Heart right ventricle (tissue), 16 donors: Measurements from ENCODE around the gene DPF3. TPM values are rescaled to one million over a fixed set of nuclear protein-coding genes. Genes with fewer than 3 reads are reported as not detected.

ENCODE experiments used
- ATAC-seq, 8 donors: fragments of 200-7000 bp; cut with Tn5 transposase; one replicate each; pipeline ENCODE4 v1.9.1; 2020; ENCODE audit warnings: mild to moderate bottlenecking in 8 of 8, moderate library complexity in 8 of 8, moderate number of reproducible peaks in 1 of 8
- DNase-seq, 2 donors: peaks; one replicate each; pipeline ENCODE4 v3.0.0-alpha.2; 2020
- H3K27ac ChIP-seq, 10 donors: fragments of 200-600 bp; sonication (generic) in 2 of 10; one replicate each; pipeline versions ENCODE4 v1.5.0 to v1.8.0; 2020 to 2022; ENCODE audit warnings: mild to moderate bottlenecking in 3 of 10
- H3K27me3 ChIP-seq, 7 donors: fragments of 200-600 bp; one replicate each; pipeline ENCODE4 v1.8.0; 2021 to 2022; ENCODE audit warnings: mild to moderate bottlenecking in 2 of 7
- H3K36me3 ChIP-seq, 9 donors: fragments of 200-600 bp; sonication (generic) in 1 of 9; one replicate each; pipeline versions ENCODE4 v1.5.0 to v1.8.0; 2020 to 2022; ENCODE audit warnings: mild to moderate bottlenecking in 2 of 9
- H3K4me1 ChIP-seq, 9 donors: fragments of 200-600 bp; sonication (generic) in 1 of 9; one replicate each; pipeline versions ENCODE4 v1.5.0 to v1.8.0; 2020 to 2022; ENCODE audit warnings: mild to moderate bottlenecking in 4 of 9
- H3K4me3 ChIP-seq, 10 donors: fragments of 200-600 bp; sonication (generic) in 2 of 10; one replicate each; pipeline versions ENCODE4 v1.5.0 to v1.8.0; 2020 to 2022; ENCODE audit warnings: mild to moderate bottlenecking in 7 of 10, moderate library complexity in 2 of 10
- H3K9me3 ChIP-seq, 11 donors: fragments of 200-600 bp in 10 of 11; sonication (generic) in 2 of 11; one replicate each; pipeline versions ENCODE4 v1.5.0 to v1.8.0; 2013 to 2022; ENCODE audit warnings: mild to moderate bottlenecking in 2 of 11, control low read depth in 1 of 11, moderate library complexity in 1 of 11
- WGBS, 2 donors: extraction: QIAGEN DNeasy Blood & Tissue Kit; methylation state at CpG; one replicate each; pipeline ENCODE4 v1.1.7; 2013; ENCODE audit warnings: inconsistent platforms in 1 of 2; 5-methylcytosine and 5-hydroxymethylcytosine counted together
- intact Hi-C, 10 donors: fragments of 100-400 bp; cut with DNase I; formaldehyde crosslinking; loops; one replicate each; pipeline versions ENCODE4 v1.11.1 to v1.14.2; 2022
- polyA plus RNA-seq, 2 donors: library from polyadenylated mRNA; stranded (reverse); fragments of 200-250 nt; gene quantifications; one replicate each; pipeline ENCODE4 v1.2.3, GENCODE V29; 2013
- total RNA-seq, 10 donors: library from RNA; stranded (reverse); fragmentation: NEBNext Ultra II Directional in 3 of 10; extraction: Animal tissue kit (Norgen Biotek cat#: 25700) in 3 of 10; gene quantifications; one replicate each; pipeline versions ENCODE4 v1.2.1 to v1.2.4, GENCODE V29; 2021 to 2023
- TF ChIP-seq, protein P1 (sequence below), 9 donors: fragments of 200-600 bp; sonication (generic) in 2 of 9; IDR thresholded peaks; one replicate each; pipeline versions ENCODE4 v1.5.0 to v1.8.0; 2021 to 2022; ENCODE audit warnings: antibody characterized with exemption in 9 of 9, mild to moderate bottlenecking in 5 of 9, moderate library complexity in 1 of 9
- donor health status: Arrhythmogenic right ventricular cardiomyopathy.
- donor health status: ischemic (EF 13 %, LVEDD 7.1; RV severe dilation, severe dysfunction).
- donor health status: healthy with polysubstance abuse.
- donor health status: DM: no; HTN: yes; CAD: no.
- donor health status: DM: no; HTN: no; CAD: no.
- donor health status: ischemic (EF 25% LVEDD 6.9; RV normal size, moderate dysfunction).
- donor health status: ischemic (EF 25% LVEDD 5.7; RV mildly dilated, moderate dysfunction).
- donor health status: healthy.
- donor health status: DM: yes; HTN: yes; CAD: no.
- donor health status: Ischemic cardiomyopathy.
- donor health status: ischemic (EF 35%, LVEDD 5.7; RV mildly dilated, moderate dysfunction).
- donor health status: nonischemic (EF 11% LVEDD 7.7; RV severe dilation, severe dysfunction).
- donor health status: DM: yes; HTN: yes; CAD: no.
- donor health status: PGD.
- donor health status: ischemic (EF 29% LVEDD 5.4; RV normal size, mild dysfunction).
- donor health status: nonischemic (EF 23%, LVEDD 6.1; RV moderate dilation, normal function).

DPF3 gene
- total and polyA plus RNA-seq, 12 donors: 3.8 to 52.3 (median 35.6) TPM

DNA sequence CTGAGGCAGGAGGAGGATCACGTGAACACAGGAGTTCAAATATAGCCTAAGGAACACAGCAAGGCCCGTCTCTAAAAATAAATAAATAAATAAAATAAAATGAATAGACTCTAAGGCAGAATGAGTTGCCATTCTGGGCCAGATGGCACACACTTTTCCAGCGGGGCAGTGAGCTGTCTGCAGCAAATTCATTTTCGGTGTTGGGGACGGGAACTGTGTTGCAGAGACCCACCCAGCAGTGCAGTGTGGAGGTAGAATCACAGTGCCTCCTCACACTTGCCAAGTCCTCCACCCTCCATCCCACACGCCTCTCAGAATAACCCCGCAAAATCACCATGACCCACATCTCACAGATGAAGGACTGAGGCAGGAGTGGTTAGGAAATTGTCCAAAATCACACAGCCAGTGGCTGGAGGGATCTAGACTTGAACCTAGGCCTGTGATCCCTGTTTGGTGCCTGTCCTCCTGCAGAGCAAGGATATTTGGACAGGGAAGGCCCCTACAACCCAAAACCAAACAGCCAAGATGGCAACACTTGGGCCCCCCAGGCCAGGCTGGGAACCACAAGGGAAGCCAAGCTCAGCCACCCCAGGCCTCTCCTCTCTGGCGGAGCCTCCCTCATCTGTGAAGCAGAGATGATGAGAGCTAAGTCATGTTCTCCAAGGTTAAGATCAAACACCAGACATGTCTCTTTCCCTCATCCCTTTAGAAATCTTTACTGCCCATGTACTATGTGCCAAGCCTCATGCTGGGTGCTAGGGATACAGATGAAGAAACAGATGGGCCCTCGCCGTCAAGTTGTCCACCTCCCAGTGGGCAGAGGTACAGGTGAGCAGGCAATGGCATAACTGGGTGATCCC, 152.7 kb downstream of the DPF3 start:
- no peaks in the 10 kb centered on the region for H3K36me3 ChIP-seq
- peaks cover 4 to 69% (median 15%) of the 10 kb centered on the region in 9 donors for H3K4me1 ChIP-seq
- intact Hi-C loops: loop anchor here in 1 of 10 donors (10.0 kb wide), 1 partner anchor 164 kb away; no protein-coding TSS in a partner anchor
- WGBS, 2 donors: 84 to 88% methylated on average over 10 of the region's 10 CpGs
- TF ChIP-seq, protein P1, sequence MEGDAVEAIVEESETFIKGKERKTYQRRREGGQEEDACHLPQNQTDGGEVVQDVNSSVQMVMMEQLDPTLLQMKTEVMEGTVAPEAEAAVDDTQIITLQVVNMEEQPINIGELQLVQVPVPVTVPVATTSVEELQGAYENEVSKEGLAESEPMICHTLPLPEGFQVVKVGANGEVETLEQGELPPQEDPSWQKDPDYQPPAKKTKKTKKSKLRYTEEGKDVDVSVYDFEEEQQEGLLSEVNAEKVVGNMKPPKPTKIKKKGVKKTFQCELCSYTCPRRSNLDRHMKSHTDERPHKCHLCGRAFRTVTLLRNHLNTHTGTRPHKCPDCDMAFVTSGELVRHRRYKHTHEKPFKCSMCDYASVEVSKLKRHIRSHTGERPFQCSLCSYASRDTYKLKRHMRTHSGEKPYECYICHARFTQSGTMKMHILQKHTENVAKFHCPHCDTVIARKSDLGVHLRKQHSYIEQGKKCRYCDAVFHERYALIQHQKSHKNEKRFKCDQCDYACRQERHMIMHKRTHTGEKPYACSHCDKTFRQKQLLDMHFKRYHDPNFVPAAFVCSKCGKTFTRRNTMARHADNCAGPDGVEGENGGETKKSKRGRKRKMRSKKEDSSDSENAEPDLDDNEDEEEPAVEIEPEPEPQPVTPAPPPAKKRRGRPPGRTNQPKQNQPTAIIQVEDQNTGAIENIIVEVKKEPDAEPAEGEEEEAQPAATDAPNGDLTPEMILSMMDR (IDR thresholded peaks at IDR 0.05): no peak
- ATAC-seq (no peak), DNase-seq (no peak)
- no peak overlapping the region for H3K27ac ChIP-seq
- H3K4me3 ChIP-seq: no peak overlapping the region
- no peaks in the 10 kb centered on the region for H3K9me3 ChIP-seq
- H3K27me3 ChIP-seq: no peaks in the 10 kb centered on the region

DNA sequence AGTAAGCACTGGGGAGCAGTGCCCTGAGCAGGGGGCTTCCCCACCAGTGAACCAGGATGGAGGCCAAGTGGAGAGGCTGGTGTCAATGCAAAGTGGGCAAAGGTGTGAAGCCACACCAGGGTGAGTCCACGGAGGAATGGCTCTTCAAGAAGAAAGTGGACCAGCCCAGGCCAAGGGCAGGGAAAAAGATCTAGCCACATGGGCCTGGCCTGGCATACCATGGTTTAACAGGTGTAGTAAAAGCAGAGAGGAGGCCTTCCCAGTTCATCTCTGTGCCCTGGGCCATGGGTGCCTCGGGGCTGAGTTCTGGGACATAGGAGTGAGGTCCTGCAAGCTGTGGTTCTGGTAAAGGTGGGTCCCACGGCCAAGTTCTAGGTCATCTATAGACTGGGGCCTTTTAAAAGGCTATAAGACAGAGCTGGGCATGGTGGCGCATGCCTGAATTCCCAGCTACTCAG, 153.4 kb downstream of the DPF3 start:
- H3K4me3 ChIP-seq: no peak overlapping the region
- no peaks in the 10 kb centered on the region for H3K27me3 ChIP-seq
- no peaks in the 10 kb centered on the region for H3K36me3 ChIP-seq
- intact Hi-C loops: loop anchor here in 1 of 10 donors (10.0 kb wide), 1 partner anchor 164 kb away; no protein-coding TSS in a partner anchor
- ATAC-seq: no peak
- H3K9me3 ChIP-seq: no peaks in the 10 kb centered on the region
- DNase-seq: no peak
- no peak overlapping the region for H3K27ac ChIP-seq
- H3K4me1 ChIP-seq: peaks cover 0 to 64% (median 12%) of the 10 kb centered on the region in 9 donors
- TF ChIP-seq, protein P1 (IDR thresholded peaks at IDR 0.05): no peak
- 95 to 96% methylated on average over 4 of the region's 4 CpGs for WGBS, 2 donors

DNA sequence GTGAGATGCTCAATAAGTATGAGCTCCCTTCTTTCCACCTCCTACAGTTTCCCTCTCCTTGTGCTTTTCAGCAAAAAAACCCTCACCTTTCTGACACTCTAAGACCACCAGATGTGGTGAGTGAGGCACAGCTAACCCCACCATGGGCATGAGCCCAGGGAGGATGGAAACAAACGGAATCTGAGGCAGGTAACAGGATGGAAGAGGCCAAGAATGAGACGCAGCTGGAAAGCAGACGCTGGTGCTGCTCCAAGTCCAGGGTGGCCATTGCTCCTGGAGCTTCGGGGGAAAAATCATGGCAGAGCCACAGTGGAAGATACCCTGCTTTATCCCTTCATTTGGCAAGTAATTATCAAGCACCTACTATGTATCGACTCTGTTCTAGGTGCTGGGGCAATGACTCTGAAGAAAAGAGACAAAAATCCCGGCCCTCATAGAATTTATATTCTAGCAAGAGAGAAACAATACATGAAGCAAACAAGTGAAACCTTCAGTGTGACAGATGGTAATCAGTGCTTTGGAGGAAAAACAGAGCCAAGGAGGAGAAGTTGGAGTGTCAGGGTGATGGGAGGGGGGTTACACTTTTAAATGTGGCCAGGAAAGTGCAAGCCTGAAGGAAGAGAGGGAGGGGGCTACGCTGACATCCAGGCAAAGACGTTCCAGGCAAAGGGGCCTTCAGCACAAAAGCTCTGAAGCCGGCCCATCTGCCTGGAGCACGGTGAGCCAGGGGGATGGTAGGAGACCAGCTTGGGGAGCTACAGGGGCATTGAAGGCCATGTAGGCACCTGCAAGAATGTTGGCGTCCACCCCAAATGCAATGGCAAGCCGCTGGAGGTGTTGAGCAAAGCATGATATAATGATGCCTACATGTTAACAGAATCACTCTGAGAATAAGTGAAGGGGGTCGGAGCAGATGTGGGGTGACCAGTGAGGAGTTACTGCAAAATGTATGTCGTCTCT, 154.2 kb downstream of the DPF3 start:
- DNase-seq (no peak), ATAC-seq (no peak)
- intact Hi-C loops: loop anchor here in 5 of 10 donors (5.0 to 10.0 kb wide), 3 partner anchors 153 to 225 kb away; partner anchors contain the start of gene DPF3 (in 2 of the 5)

More for the DNA sequence above, 154.2 kb downstream of the DPF3 start:
- no peak overlapping the region for H3K27ac ChIP-seq
- 77 to 79% methylated on average over 14 of the region's 14 CpGs for WGBS, 2 donors
- H3K4me1 ChIP-seq: peaks cover 0 to 60% (median 12%) of the 10 kb centered on the region in 9 donors
- H3K9me3 ChIP-seq: no peaks in the 10 kb centered on the region
- TF ChIP-seq, protein P1 (IDR thresholded peaks at IDR 0.05): no peak
- no peaks in the 10 kb centered on the region for H3K27me3 ChIP-seq
- H3K4me3 ChIP-seq: no peak overlapping the region
- H3K36me3 ChIP-seq: no peaks in the 10 kb centered on the region
